Gastroesophageal sphincter (tissue), 4 donors: ENCODE data around the gene DNAJB8. TPM values are rescaled to one million over a fixed set of nuclear protein-coding genes. Genes with fewer than 3 reads are reported as not detected.
A peak's percentile ranks its signal among the peaks of the same experiment; 100 is the strongest.

Experiments used
- ATAC-seq: fragments of 150-250 bp; one replicate; pipeline ENCODE4 v1.9.1; 2016; ENCODE audit warnings: mild to moderate bottlenecking, moderate library complexity
- H3K27ac ChIP-seq, 4 donors: fragments of 200-600 bp; sonication (generic) in 3 of 4; 1 replicate in 3 of 4; 2 replicates in 1 of 4; pipeline ENCODE4 v1.5.1; 2016 to 2019
- H3K27me3 ChIP-seq: fragments of 200-600 bp; sonication (generic); one replicate; pipeline ENCODE4 v1.5.1; 2019
- H3K36me3 ChIP-seq, 2 donors: fragments of 200-600 bp; sonication (generic); one replicate each; pipeline ENCODE4 v1.5.1; 2019; ENCODE audit warnings: control low read depth in 1 of 2
- H3K4me1 ChIP-seq, 3 donors: fragments of 200-600 bp; sonication (generic); 1 replicate in 2 of 3; 2 replicates in 1 of 3; pipeline ENCODE4 v1.5.1; 2016 to 2019; ENCODE audit warnings: control low read depth in 2 of 3
- H3K4me3 ChIP-seq, 2 donors: fragments of 200-600 bp; sonication (generic); one replicate each; pipeline ENCODE4 v1.5.1; 2019; ENCODE audit warnings: mild to moderate bottlenecking in 1 of 2, moderate library complexity in 1 of 2
- H3K9me3 ChIP-seq, 3 donors: fragments of 200-600 bp; sonication (generic); one replicate each; pipeline ENCODE4 v1.5.1; 2017 to 2019; ENCODE audit warnings: control low read depth in 2 of 3
- EP300 ChIP-seq: sonication (generic); formaldehyde crosslinking; IDR thresholded peaks from one replicate; pipeline ENCODE4 v1.6.1; 2017; ENCODE audit warnings: antibody characterized with exemption, mild to moderate bottlenecking
- POLR2A ChIP-seq, 2 donors: fragments of 450-650 bp; IDR thresholded peaks; one replicate each; pipeline ENCODE4 v1.6.1; 2017; ENCODE audit warnings: antibody characterized with exemption in 2 of 2, mild to moderate bottlenecking in 2 of 2, moderate library complexity in 1 of 2
- POLR2AphosphoS5 ChIP-seq: sonication (generic); formaldehyde crosslinking; IDR thresholded peaks from one replicate; pipeline ENCODE4 v1.6.1; 2017; ENCODE audit warnings: antibody characterized with exemption
- WGBS, 2 donors: methylation state at CpG; one replicate each; pipeline ENCODE4 v1.1.5; 2018; ENCODE audit warnings: low coverage in 1 of 2; 5-methylcytosine and 5-hydroxymethylcytosine counted together
- total RNA-seq, 4 donors: library from RNA; depleted of rRNA; stranded (reverse); fragments of >200 nt; gene quantifications; one replicate each; pipeline ENCODE4 v1.1.0, GENCODE V29; 2016
- TF ChIP-seq, protein P1 (sequence below), 4 experiments: fragments of 200-600 bp in 2 of 4; fragments of 450-650 bp in 2 of 4; sonication (generic) in 1 of 4; IDR thresholded peaks; one replicate each; pipeline ENCODE4 v1.5.1; 2017 to 2019; ENCODE audit warnings: antibody characterized with exemption in 4 of 4, mild to moderate bottlenecking in 2 of 4, moderate library complexity in 2 of 4

DNAJB8 gene
- total RNA-seq, 4 donors from 2014 or later: not detected

- Histone ChIP-seq H3K4me1 (peaks cover 0 to 78% (median 65%) of the 10 kb centered on the region in 3 donors), H3K27ac (peak overlapping the region in 3 of 4 donors; percentile 76 to 82 (median 77)), H3K27me3 (peaks cover 100% of the 10 kb centered on the region), H3K36me3 (no peaks in the 10 kb centered on the region), H3K9me3 (no peaks in the 10 kb centered on the region), H3K4me3 (peak overlapping the region; percentile 9 to 63)
- TF ChIP-seq, protein P1, sequence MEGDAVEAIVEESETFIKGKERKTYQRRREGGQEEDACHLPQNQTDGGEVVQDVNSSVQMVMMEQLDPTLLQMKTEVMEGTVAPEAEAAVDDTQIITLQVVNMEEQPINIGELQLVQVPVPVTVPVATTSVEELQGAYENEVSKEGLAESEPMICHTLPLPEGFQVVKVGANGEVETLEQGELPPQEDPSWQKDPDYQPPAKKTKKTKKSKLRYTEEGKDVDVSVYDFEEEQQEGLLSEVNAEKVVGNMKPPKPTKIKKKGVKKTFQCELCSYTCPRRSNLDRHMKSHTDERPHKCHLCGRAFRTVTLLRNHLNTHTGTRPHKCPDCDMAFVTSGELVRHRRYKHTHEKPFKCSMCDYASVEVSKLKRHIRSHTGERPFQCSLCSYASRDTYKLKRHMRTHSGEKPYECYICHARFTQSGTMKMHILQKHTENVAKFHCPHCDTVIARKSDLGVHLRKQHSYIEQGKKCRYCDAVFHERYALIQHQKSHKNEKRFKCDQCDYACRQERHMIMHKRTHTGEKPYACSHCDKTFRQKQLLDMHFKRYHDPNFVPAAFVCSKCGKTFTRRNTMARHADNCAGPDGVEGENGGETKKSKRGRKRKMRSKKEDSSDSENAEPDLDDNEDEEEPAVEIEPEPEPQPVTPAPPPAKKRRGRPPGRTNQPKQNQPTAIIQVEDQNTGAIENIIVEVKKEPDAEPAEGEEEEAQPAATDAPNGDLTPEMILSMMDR (IDR thresholded peaks at IDR 0.05): peak in 1 of 4 experiments; percentile 10
- TF ChIP-seq POLR2A (IDR thresholded peaks at IDR 0.05) (peak in 1 of 2 donors; percentile 17), POLR2AphosphoS5 (no peak), EP300 (no peak)
- no peak for ATAC-seq
- 7% methylated on average over 11 of the region's 61 CpGs; no CpG with 5 or more reads in 1 of the 2 donors for WGBS, 2 donors
These were observed 23.4 kb upstream of the DNAJB8 start for GRCh38 chr3:128489927-128490649.

- Histone ChIP-seq H3K9me3 (no peaks in the 10 kb centered on the region), H3K27ac (peak overlapping the region in 3 of 4 donors; percentile 76 to 82 (median 77))
These were observed 22.9 kb upstream of the DNAJB8 start for GRCh38 chr3:128489674-128489926.

GRCh38 chr3:128488991-128489673, 22.4 kb upstream of the DNAJB8 start:
- WGBS, 2 donors: 0% methylated on average over 3 of the region's 71 CpGs; no CpG with 5 or more reads in 1 of the 2 donors
- Histone ChIP-seq H3K27ac (peak overlapping the region in 3 of 4 donors; percentile 76 to 82 (median 77)), H3K9me3 (no peaks in the 10 kb centered on the region), H3K27me3 (peaks cover 100% of the 10 kb centered on the region), H3K4me1 (peaks cover 0 to 78% (median 65%) of the 10 kb centered on the region in 3 donors), H3K4me3 (peak overlapping the region; percentile 9 to 63), H3K36me3 (no peaks in the 10 kb centered on the region)
- TF ChIP-seq, protein P1 (IDR thresholded peaks at IDR 0.05): no peak
- TF ChIP-seq EP300 (no peak), POLR2A (IDR thresholded peaks at IDR 0.05) (peak in 1 of 2 donors; percentile 28)
- ATAC-seq: peak; percentile 19

More at GRCh38 chr3:128489674-128489926, 22.9 kb upstream of the DNAJB8 start:
- Histone ChIP-seq H3K4me1 (peaks cover 0 to 78% (median 65%) of the 10 kb centered on the region in 3 donors), H3K27me3 (peaks cover 100% of the 10 kb centered on the region), H3K4me3 (peak overlapping the region; percentile 9 to 63), H3K36me3 (no peaks in the 10 kb centered on the region)
- no peak for ATAC-seq
- WGBS, 2 donors: no CpG with 5 or more reads among the region's 26 CpGs
- TF ChIP-seq, protein P1 (IDR thresholded peaks at IDR 0.05): no peak
- TF ChIP-seq POLR2A (IDR thresholded peaks at IDR 0.05): no peak
- no peak for TF ChIP-seq POLR2AphosphoS5
- TF ChIP-seq EP300: no peak

- H3K4me1 ChIP-seq: peaks cover 0 to 82% (median 65%) of the 10 kb centered on the region in 3 donors
- H3K27ac ChIP-seq: peak overlapping the region in 3 of 4 donors; percentile 76 to 82 (median 77)
- no peaks in the 10 kb centered on the region for H3K36me3 ChIP-seq
- H3K27me3 ChIP-seq: peaks cover 100% of the 10 kb centered on the region
- no peak for TF ChIP-seq EP300
- no peak for TF ChIP-seq POLR2A (IDR thresholded peaks at IDR 0.05)
- TF ChIP-seq POLR2AphosphoS5: no peak
- TF ChIP-seq, protein P1 (IDR thresholded peaks at IDR 0.05): no peak
- no peaks in the 10 kb centered on the region for H3K9me3 ChIP-seq
- no peak for ATAC-seq
- H3K4me3 ChIP-seq: peak overlapping the region; percentile 33 to 63
- WGBS, 2 donors: no CpG with 5 or more reads among the region's 21 CpGs
These were observed 21.9 kb upstream of the DNAJB8 start for GRCh38 chr3:128488636-128488990.
